Epidermal melanocyte (primary cell): ENCODE measurements around the gene FAM72D.
"Not testable (repeated sequence)": the region's sequence is repeated elsewhere in the genome, so short reads cannot be mapped to it uniquely, and the experiment has no call there.

Experiments used
- DNase-seq: peaks from one replicate; pipeline ENCODE4 v3.0.0; 2011; ENCODE audit warnings: low spot score; ENCODE audit not compliant: insufficient read length

The FAM72D gene

GRCh38 chr1:145146308-145146707 lies 50.5 kb downstream of the FAM72D start:
- not testable (repeated sequence) for DNase-seq

- not testable (repeated sequence) for DNase-seq
Measured at GRCh38 chr1:145147172-145147571, 51.4 kb downstream of the FAM72D start.

- DNase-seq = not testable (repeated sequence)
Measured at GRCh38 chr1:145155421-145155820, 59.6 kb downstream of the FAM72D start.

DNA sequence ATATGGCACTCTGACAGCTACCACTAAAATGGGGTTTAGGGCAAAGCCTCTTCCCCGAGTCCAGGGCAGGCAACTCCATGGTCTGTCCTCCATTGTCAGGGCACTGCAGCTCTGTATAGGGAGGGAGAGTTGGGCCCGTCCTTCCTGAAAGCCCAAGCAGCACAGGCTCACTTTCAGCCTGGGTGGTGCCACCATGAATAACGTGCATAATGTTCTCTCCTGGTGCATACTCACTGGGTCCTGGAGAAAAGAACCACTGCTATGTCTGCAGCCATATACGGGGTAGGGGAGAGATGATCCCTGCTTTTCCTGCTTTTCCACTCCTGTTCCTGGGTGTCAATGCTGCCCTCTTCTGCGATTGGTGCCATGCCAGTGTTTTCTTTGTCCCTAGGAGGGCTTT lies 60.1 kb downstream of the FAM72D start:
- DNase-seq = not testable (repeated sequence)

DNA sequence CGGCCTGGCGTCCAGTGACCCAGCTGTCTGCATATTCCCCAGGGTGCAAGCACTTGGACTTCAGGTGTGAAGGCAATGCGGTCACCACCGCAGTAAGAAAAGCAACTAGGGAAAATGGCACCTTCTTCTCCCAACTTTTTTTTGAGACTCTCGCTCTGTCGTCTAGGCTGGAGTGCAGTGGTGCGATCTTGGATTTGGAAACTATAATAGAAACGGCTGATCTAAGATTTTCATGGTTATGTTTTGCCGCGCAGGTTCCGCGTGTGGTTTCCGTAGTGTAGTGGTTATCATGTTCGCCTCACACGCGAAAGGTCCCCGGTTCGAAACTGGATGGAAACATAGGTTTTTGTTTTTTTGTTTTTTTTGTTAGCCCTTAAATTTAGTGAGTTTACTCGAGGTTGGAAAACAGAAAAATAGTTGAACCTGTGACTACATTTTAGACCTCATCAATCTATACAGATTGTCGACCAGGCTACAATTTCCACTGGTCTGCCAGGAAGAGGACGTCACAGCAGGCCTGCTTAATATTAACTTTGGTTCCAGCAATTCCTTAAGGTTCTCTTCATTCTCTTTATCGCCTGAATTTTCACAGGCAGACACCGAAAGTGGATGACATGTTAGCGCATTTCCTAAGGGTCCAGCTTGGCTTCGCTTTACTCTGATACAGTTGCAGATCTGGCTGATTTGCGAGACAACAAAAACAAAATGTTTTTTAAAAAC lies 61.3 kb downstream of the FAM72D start:
- not testable (repeated sequence) for DNase-seq

GRCh38 chr1:145157715-145158114 lies 61.9 kb downstream of the FAM72D start:
- not testable (repeated sequence) for DNase-seq

DNA sequence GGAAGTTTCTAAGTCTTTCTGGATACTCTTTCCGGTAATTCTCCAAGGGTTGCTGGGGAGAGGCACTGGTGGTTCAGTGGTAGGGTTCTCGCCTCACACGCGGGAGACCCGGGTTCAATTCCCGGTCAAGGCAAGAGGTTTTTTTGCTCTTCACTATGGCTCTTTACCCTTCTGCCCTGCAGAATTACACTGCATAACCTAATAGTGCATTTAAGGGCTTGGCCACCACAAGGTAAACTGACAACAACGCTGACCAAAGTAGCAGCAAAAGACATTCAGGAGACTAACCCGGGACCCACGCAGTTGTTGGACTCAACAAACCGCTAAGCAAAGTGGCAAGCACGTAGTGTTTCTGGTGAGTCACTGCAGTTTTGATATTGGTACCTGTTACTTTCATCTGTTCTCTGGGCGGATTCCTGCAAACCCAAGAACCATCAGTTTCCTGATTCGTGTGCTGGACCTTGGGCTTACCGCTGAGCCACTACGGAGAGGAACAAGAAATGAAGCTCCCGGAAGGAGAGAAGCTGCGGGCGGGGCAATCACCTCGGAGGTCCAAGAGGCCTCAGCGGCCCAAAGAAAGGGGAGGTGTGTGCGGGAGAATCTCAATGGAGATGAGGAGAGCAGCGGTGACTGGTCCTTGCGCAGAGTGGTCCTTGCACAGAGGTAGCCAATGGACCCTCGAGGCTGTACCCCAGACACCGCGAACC lies 65.4 kb downstream of the FAM72D start:
- DNase-seq = not testable (repeated sequence)
